ENCODE data around the gene FRMPD4.
A peak's percentile ranks its signal among the peaks of the same experiment; 100 is the strongest.

FRMPD4 gene

DNA sequence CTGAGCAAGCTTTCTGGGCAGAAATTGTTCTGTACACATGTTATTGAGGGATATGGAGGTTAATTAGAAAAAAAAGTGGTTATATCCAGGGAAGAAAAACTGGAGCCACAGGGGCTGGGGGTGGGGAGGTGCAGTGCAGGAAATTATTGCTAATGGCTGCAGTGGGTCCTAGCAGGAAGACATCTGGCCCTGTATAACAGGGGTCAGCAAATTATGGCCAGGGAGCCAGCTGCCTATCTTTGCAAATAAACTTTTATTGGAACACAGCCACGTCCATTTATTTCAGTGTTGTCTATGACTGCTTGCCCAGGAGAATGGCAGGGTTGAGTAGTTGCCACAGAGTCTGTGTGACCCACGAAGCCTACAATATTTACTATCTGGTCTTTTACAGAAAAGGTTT, 629.6 kb downstream of the FRMPD4 start:
- no peak for DNase-seq (ENCODE audit: low read depth)

DNA sequence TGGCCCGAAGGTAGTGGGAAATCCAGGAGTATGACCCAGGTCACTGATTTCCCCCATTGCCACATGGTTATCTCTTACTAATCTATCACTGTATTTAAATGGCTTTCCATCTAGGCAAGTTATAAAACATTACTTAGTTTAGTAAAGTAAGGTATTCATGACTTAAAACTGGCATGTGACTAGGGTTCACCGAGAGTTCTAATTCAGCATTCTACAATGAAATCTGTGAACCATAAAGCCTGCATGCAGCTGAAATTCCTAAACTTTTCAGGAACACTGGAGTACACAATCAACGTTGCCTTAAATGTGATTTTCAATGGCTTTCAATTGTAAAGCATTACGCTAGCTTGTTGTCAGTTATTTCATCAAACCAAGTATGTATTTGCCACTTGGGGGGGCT, 630.2 kb downstream of the FRMPD4 start:
- DNase-seq (ENCODE audit: low read depth), result no peak

DNA sequence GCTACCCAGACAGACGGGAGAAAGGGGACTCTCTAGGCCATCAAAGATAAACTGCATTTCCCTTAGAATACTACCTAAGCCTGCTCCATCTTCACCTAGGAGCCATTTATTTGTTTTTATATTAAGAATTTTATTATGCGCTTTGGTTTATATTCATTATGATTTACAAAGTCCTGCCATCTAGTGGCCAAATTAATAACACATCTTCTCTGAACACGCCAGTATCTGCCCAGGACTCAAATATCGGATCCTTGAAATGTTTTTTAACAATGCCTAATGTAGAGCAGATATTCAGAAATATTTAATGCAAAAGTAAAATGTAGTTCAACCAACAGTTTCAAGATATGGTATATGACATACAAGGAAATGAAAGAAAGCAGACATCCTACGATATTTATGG, 632.2 kb downstream of the FRMPD4 start:
- no peak for DNase-seq (ENCODE audit: low read depth)

DNA sequence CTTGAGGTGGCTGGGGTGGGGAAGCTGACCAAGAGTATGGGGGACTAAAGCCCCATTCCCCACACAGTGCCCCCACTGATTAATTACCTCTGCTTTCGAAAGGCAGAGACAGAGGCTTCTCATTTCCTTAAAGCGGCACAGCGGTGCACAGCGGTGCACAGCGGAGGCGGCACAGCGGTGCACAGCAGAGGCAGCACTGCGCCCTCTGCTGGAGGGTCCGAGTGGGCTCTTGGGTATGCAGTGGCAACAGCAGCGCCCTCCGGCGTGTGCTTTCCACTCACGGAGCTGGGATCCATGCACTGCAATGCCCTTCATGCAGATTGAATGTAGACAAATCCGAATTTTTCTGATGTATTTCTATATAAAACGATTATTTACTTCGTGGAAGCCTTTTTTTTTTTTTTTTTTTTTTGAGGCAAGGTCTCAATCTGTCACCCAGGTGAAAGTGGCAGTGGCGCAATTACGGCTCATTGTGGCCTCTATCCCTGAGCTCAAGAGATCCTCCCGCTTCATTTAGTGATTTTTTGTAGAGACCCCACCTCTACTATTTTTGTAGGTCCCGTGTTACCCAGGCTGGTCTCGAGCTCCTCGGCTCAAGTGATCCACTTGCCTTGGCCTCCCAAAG, 633.3 kb downstream of the FRMPD4 start:
- DNase-seq (ENCODE audit: low read depth), result peak; percentile 17
